Right lobe of liver (tissue), 4 donors: Measurements from ENCODE around the gene TRIM66.
"Not testable (repeated sequence)": the region's sequence is repeated elsewhere in the genome, so short reads cannot be mapped to it uniquely, and the experiment has no call there.

Experiments
- POLR2A ChIP-seq: fragments of 450-650 bp; IDR thresholded peaks from one replicate; pipeline ENCODE4 v1.6.1; 2017; ENCODE audit warnings: antibody characterized with exemption, mild to moderate bottlenecking
- TF ChIP-seq, protein P1 (sequence below), 4 donors: fragments of 200-600 bp in 3 of 4; fragments of 450-650 bp in 1 of 4; IDR thresholded peaks; one replicate each; pipeline versions ENCODE4 v1.5.1 to v1.8.0; 2016 to 2022; ENCODE audit warnings: antibody characterized with exemption in 4 of 4, mild to moderate bottlenecking in 2 of 4
- donor health status: DM: no; HTN: no; CAD: no.
- donor health status: DM: no; HTN: no; CAD: no.
- donor health status: DM: no; HTN: yes; CAD: no.

DNA sequence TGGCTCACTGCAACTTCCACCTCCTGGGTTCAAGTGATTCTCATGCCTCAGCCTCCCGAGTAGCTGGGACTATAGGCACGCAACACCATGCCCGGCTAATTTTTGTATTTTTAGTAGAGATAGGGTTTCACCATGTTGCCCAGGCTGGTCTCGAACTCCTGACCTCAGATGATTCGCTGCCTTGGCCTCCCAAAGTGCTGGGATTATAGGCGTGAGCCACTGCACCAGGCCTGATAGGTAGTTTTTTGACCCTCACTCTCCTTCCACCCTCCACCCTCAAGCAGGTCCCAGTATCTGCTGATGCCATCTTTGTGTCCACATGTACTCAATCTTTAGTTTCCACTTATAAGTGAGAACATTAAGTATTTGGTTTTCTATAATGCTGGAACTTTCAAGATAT, 12.4 kb downstream of the TRIM66 start:
- not testable (repeated sequence) for TF ChIP-seq POLR2A
- TF ChIP-seq, protein P1, sequence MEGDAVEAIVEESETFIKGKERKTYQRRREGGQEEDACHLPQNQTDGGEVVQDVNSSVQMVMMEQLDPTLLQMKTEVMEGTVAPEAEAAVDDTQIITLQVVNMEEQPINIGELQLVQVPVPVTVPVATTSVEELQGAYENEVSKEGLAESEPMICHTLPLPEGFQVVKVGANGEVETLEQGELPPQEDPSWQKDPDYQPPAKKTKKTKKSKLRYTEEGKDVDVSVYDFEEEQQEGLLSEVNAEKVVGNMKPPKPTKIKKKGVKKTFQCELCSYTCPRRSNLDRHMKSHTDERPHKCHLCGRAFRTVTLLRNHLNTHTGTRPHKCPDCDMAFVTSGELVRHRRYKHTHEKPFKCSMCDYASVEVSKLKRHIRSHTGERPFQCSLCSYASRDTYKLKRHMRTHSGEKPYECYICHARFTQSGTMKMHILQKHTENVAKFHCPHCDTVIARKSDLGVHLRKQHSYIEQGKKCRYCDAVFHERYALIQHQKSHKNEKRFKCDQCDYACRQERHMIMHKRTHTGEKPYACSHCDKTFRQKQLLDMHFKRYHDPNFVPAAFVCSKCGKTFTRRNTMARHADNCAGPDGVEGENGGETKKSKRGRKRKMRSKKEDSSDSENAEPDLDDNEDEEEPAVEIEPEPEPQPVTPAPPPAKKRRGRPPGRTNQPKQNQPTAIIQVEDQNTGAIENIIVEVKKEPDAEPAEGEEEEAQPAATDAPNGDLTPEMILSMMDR (IDR thresholded peaks at IDR 0.05): not testable (repeated sequence)
